Keratinocyte (primary cell): ENCODE data around the gene PHACTR2. TPM values are rescaled to one million over a fixed set of nuclear protein-coding genes. Genes with fewer than 3 reads are reported as not detected.

ENCODE experiments used
- DNase-seq: peaks from one replicate; pipeline ENCODE4 v3.0.0-alpha.2; 2011; ENCODE audit warnings: low read depth, missing footprints, low spot score
- FAIRE-seq: peaks from 2 replicates; lab custom pipeline; 2011; peaks lifted over from hg19 to GRCh38; lab: Jason Lieb, UNC
- H2AFZ ChIP-seq: 2 replicates; pipeline ENCODE4 v1.6.0; 2012; ENCODE audit warnings: low read length, control low read depth, inconsistent platforms; ENCODE audit not compliant: control insufficient read depth
- H3K27ac ChIP-seq: 2 replicates; pipeline ENCODE4 v1.5.1; 2011; ENCODE audit warnings: low read length; ENCODE audit not compliant: control insufficient read depth, insufficient read depth
- H3K27me3 ChIP-seq: 3 replicates; pipeline ENCODE4 v1.6.0; 2011; ENCODE audit warnings: low read length; ENCODE audit not compliant: control insufficient read depth, insufficient read depth; ENCODE audit errors: extremely low read depth
- H3K36me3 ChIP-seq, 2 experiments: 2 replicates in 1 of 2; 3 replicates in 1 of 2; pipeline ENCODE4 v1.5.1; 2011; ENCODE audit warnings: low read length in 2 of 2, mild to moderate bottlenecking in 1 of 2; ENCODE audit not compliant: control insufficient read depth in 2 of 2, insufficient read depth in 2 of 2; ENCODE audit errors: extremely low read depth in 1 of 2
- H3K4me1 ChIP-seq: 3 replicates; pipeline ENCODE4 v1.5.1; 2011; ENCODE audit warnings: low read length; ENCODE audit not compliant: control insufficient read depth, insufficient read depth; ENCODE audit errors: extremely low read depth
- H3K4me2 ChIP-seq: 3 replicates; pipeline ENCODE4 v1.6.0; 2011; ENCODE audit warnings: low read depth, low read length; ENCODE audit not compliant: control insufficient read depth, insufficient read depth; ENCODE audit errors: extremely low read depth
- H3K4me3 ChIP-seq, 3 experiments: fragments of 200-600 bp in 1 of 3; sonication (generic) in 1 of 3; 2 replicates in 2 of 3; 3 replicates in 1 of 3; pipeline ENCODE4 v1.5.1; 2011 to 2016; ENCODE audit warnings: low read length in 3 of 3, mild to moderate bottlenecking in 3 of 3, control low read depth in 2 of 3, inconsistent platforms in 1 of 3, low read depth in 1 of 3, mixed read lengths in 1 of 3, mixed run types in 1 of 3, moderate library complexity in 1 of 3; ENCODE audit not compliant: control insufficient read depth in 2 of 3, insufficient read depth in 2 of 3; ENCODE audit errors: extremely low read depth in 1 of 3
- H3K79me2 ChIP-seq: 2 replicates; pipeline ENCODE4 v1.6.0; 2012; ENCODE audit warnings: low read length; ENCODE audit not compliant: control insufficient read depth, insufficient read depth
- H3K9ac ChIP-seq: 3 replicates; pipeline ENCODE4 v1.6.0; 2011; ENCODE audit warnings: low read length; ENCODE audit not compliant: control insufficient read depth, insufficient read depth; ENCODE audit errors: extremely low read depth
- H3K9me1 ChIP-seq: 3 replicates; pipeline ENCODE4 v1.6.0; 2011; ENCODE audit warnings: low read length; ENCODE audit not compliant: control insufficient read depth, insufficient read depth; ENCODE audit errors: extremely low read depth
- H3K9me3 ChIP-seq: 2 replicates; pipeline ENCODE4 v1.5.1; 2012; ENCODE audit warnings: low read depth, low read length; ENCODE audit not compliant: control insufficient read depth
- H4K20me1 ChIP-seq: 3 replicates; pipeline ENCODE4 v1.6.0; 2011; ENCODE audit warnings: low read length; ENCODE audit not compliant: control insufficient read depth, insufficient read depth; ENCODE audit errors: extremely low read depth
- CTCF ChIP-seq, 3 experiments: IDR thresholded peaks in 1 of 3; conservative IDR thresholded peaks in 1 of 3; optimal IDR thresholded peaks in 1 of 3; 2 replicates in 2 of 3; 3 replicates in 1 of 3; pipeline versions ENCODE3 to v1.5.1; 2011; ENCODE audit warnings: low read length in 3 of 3, mild to moderate bottlenecking in 3 of 3, moderate library complexity in 2 of 3, control low read depth in 1 of 3, inconsistent platforms in 1 of 3; ENCODE audit not compliant: insufficient read depth in 2 of 3; ENCODE audit errors: extremely low read depth in 1 of 3
- EZH2 ChIP-seq: IDR thresholded peaks from one replicate; pipeline ENCODE4 v1.6.1; 2012; ENCODE audit warnings: inconsistent platforms, mild to moderate bottlenecking, low read length, moderate library complexity
- dilution Hi-C: fragments of 300-500 bp; cut with MboI; formaldehyde crosslinking; loops from one replicate; pipeline ENCODE4 v1.7.0; 2020; ENCODE audit warnings: low sequenced_read_pairs; ENCODE audit not compliant: extremely low pct_ligation_motif_present
- polyA plus RNA-seq, 5 experiments: library from polyadenylated mRNA; depleted of rRNA in 3 of 5; stranded (reverse) in 3 of 5; stranded (forward) in 1 of 5; unstranded in 1 of 5; fragments of >200 nt; gene quantifications; 1 replicate in 1 of 5; 2 replicates in 3 of 5; 3 replicates in 1 of 5; pipeline versions ENCODE4 v1.2.1 to v1.2.3, GENCODE V29; 2011 to 2012; ENCODE audit warnings: missing spikeins in 2 of 5, low read depth in 1 of 5, low replicate concordance in 1 of 5

PHACTR2 gene
- polyA plus RNA-seq, 1 donor (not counting 4 experiments of a cell fraction or from before 2014, with no cell fraction given) = 9.4 TPM

GRCh38 chr6:143762126-143762525 lies 84.4 kb downstream of the PHACTR2 start:
- Histone ChIP-seq H3K9me3 (no peaks in the 10 kb centered on the region), H3K79me2 (no peaks in the 10 kb centered on the region), H3K9me1 (no peaks in the 10 kb centered on the region), H3K4me1 (no peaks in the 10 kb centered on the region), H3K9ac (no peak overlapping the region), H3K4me2 (no peak overlapping the region), H4K20me1 (no peaks in the 10 kb centered on the region), H3K27me3 (no peaks in the 10 kb centered on the region), H3K36me3 (peaks cover 4 to 5% of the 10 kb centered on the region in 2 experiments), H3K4me3 (no peak overlapping the region), H2AFZ (no peak overlapping the region), H3K27ac (no peak overlapping the region)
- no peak for TF ChIP-seq EZH2
- no peak for TF ChIP-seq CTCF (optimal IDR thresholded peaks at IDR 0.05 in 1 of 3, IDR thresholded peaks at IDR 0.05 in 1 of 3, conservative IDR thresholded peaks at IDR 0.05 in 1 of 3; ENCODE audit: extremely low read depth in 1 of 3, insufficient read depth in 2 of 3, low read length in 3 of 3)
- DNase-seq (no peak), FAIRE-seq (no peak)
- dilution Hi-C loops = no loop called here

GRCh38 chr6:143765422-143766184 lies 87.8 kb downstream of the PHACTR2 start:
- no peak for TF ChIP-seq EZH2
- no peak for TF ChIP-seq CTCF (optimal IDR thresholded peaks at IDR 0.05 in 1 of 3, IDR thresholded peaks at IDR 0.05 in 1 of 3, conservative IDR thresholded peaks at IDR 0.05 in 1 of 3; ENCODE audit: extremely low read depth in 1 of 3, insufficient read depth in 2 of 3, low read length in 3 of 3)
- Histone ChIP-seq H3K27me3 (no peaks in the 10 kb centered on the region), H3K36me3 (peaks cover 4 to 5% of the 10 kb centered on the region in 2 experiments), H3K4me1 (no peaks in the 10 kb centered on the region), H3K27ac (no peak overlapping the region), H3K9me1 (no peaks in the 10 kb centered on the region), H3K9ac (no peak overlapping the region), H3K9me3 (no peaks in the 10 kb centered on the region), H3K4me2 (no peak overlapping the region), H4K20me1 (no peaks in the 10 kb centered on the region), H3K79me2 (no peaks in the 10 kb centered on the region), H3K4me3 (no peak overlapping the region), H2AFZ (no peak overlapping the region)
- dilution Hi-C loops = no loop called here
- FAIRE-seq (no peak), DNase-seq (no peak)
